ENCODE results near the gene CDON. TPM values are rescaled to one million over a fixed set of nuclear protein-coding genes. Genes with fewer than 3 reads are reported as not detected.

The CDON gene
- polyA plus RNA-seq, 1 of the 3 experiments (the other 2 are of a cell fraction): 3.7 TPM

GRCh38 chr11:125954945-125955640, 107.6 kb downstream of the CDON start:
- Histone ChIP-seq H3K79me2 (ENCODE audit: insufficient read depth) (no peaks in the 10 kb centered on the region), H4K20me1 (ENCODE audit: insufficient read depth) (no peaks in the 10 kb centered on the region), H3K4me1 (ENCODE audit: control insufficient read depth in 1 of 2, insufficient read depth in 2 of 2, low read depth in 1 of 2, low read length in 1 of 2) (peaks cover 0 to 38% of the 10 kb centered on the region in 2 experiments; a peak in 2 of 4 replicates), H3K9me2 (no peaks in the 10 kb centered on the region), H3K9ac (no peak overlapping the region), H3K36me3 (replicated peaks in 1 of 2; ENCODE audit: control insufficient read depth in 1 of 2, insufficient read depth in 2 of 2, low read length in 1 of 2) (peaks cover 0 to 11% of the 10 kb centered on the region in 2 experiments), H2AFZ (ENCODE audit: low read depth) (no peak overlapping the region), H3K27me3 (ENCODE audit: insufficient read depth) (no peaks in the 10 kb centered on the region), H3K4me3 (ENCODE audit: low read depth in 2 of 2, low read length in 1 of 2) (no peak overlapping the region), H3F3A (replicated peaks; ENCODE audit: insufficient read depth) (no peaks in the 10 kb centered on the region), H3K9me3 (no peaks in the 10 kb centered on the region), H3K27ac (ENCODE audit: low read depth in 2 of 2, low read length in 1 of 2) (no peak overlapping the region; a peak in 1 of 4 replicates), H3K4me2 (no peak overlapping the region)
- CTCF ChIA-PET: interaction anchor here (1.9 kb wide), 1 partner anchor 239 kb away, joined by 9 read pairs; no protein-coding TSS in a partner anchor
- DNase-seq: no peak
- WGBS (ENCODE audit: low lambda C conversion rate): 81% methylated on average over 10 of the region's 15 CpGs
- TF ChIP-seq ELF1 (IDR thresholded peaks at IDR 0.05) (no peak), FOXJ3 (CRISPR knock-in tag; IDR thresholded peaks at IDR 0.05) (no peak), NRF1 (IDR thresholded peaks at IDR 0.05; ENCODE audit: low read depth, low read length) (no peak), FOSL2 (IDR thresholded peaks at IDR 0.05; ENCODE audit: borderline replicate concordance, low read depth) (no peak), GATA2 (CRISPR knock-in tag; IDR thresholded peaks at IDR 0.05) (no peak)
- POLR2A ChIA-PET: no interaction called here

GRCh38 chr11:125954123-125954944, 108.3 kb downstream of the CDON start:
- Histone ChIP-seq H3F3A (replicated peaks; ENCODE audit: insufficient read depth) (no peaks in the 10 kb centered on the region), H3K27ac (ENCODE audit: low read depth in 2 of 2, low read length in 1 of 2) (no peak overlapping the region; a peak in 1 of 4 replicates), H4K20me1 (ENCODE audit: insufficient read depth) (no peaks in the 10 kb centered on the region), H3K36me3 (replicated peaks in 1 of 2; ENCODE audit: control insufficient read depth in 1 of 2, insufficient read depth in 2 of 2, low read length in 1 of 2) (peaks cover 0 to 11% of the 10 kb centered on the region in 2 experiments), H3K9ac (no peak overlapping the region), H3K4me1 (ENCODE audit: control insufficient read depth in 1 of 2, insufficient read depth in 2 of 2, low read depth in 1 of 2, low read length in 1 of 2) (peaks cover 0 to 46% of the 10 kb centered on the region in 2 experiments; a peak in 2 of 4 replicates), H2AFZ (ENCODE audit: low read depth) (no peak overlapping the region), H3K27me3 (ENCODE audit: insufficient read depth) (no peaks in the 10 kb centered on the region), H3K79me2 (ENCODE audit: insufficient read depth) (no peaks in the 10 kb centered on the region), H3K4me2 (no peak overlapping the region), H3K9me2 (no peaks in the 10 kb centered on the region), H3K4me3 (ENCODE audit: low read depth in 2 of 2, low read length in 1 of 2) (no peak overlapping the region), H3K9me3 (no peaks in the 10 kb centered on the region)
- ChIA-PET CTCF (interaction anchor here (1.0 to 1.4 kb wide), 4 partner anchors 29 to 107 kb away, joined by 3 to 6 read pairs (median 3); no protein-coding TSS in a partner anchor), POLR2A (no interaction called here)
- no peak for DNase-seq
- TF ChIP-seq ZBTB33 (IDR thresholded peaks at IDR 0.05; ENCODE audit: borderline replicate concordance, low read depth): no peak
- TF ChIP-seq MXI1 (IDR thresholded peaks at IDR 0.05; ENCODE audit: low read depth, low read length): no peak
- TF ChIP-seq TCF12 (IDR thresholded peaks at IDR 0.05): no peak
- TF ChIP-seq TAF1 (IDR thresholded peaks at IDR 0.05; ENCODE audit: borderline replicate concordance, low read depth, low read length): no peak
- TF ChIP-seq EZH2phosphoT487 (IDR thresholded peaks at IDR 0.05; ENCODE audit: borderline replicate concordance, low read depth): no peak
- no peak for TF ChIP-seq TEAD4 (IDR thresholded peaks at IDR 0.05; ENCODE audit: borderline replicate concordance, insufficient read depth)
- no peak for TF ChIP-seq MEF2A (IDR thresholded peaks at IDR 0.05; ENCODE audit: borderline replicate concordance, low read depth)
- TF ChIP-seq YY1 (IDR thresholded peaks at IDR 0.05; ENCODE audit: low read depth): no peak
- WGBS (ENCODE audit: low lambda C conversion rate): 84% methylated on average over 17 of the region's 21 CpGs
